HS-27A (cell line): ENCODE results near the gene SYMPK.
"Not testable (repeated sequence)": the region's sequence is repeated elsewhere in the genome, so short reads cannot be mapped to it uniquely, and the experiment has no call there.

Source experiments
- DNase-seq: peaks from one replicate; pipeline ENCODE4 v3.0.0-alpha.2; 2012; ENCODE audit warnings: low read depth, missing footprints

The SYMPK gene

GRCh38 chr19:45804140-45804958, 58.6 kb downstream of the SYMPK start:
- no peak for DNase-seq

- no peak for DNase-seq
Observed at GRCh38 chr19:45801603-45802175, 61.3 kb downstream of the SYMPK start.

DNA sequence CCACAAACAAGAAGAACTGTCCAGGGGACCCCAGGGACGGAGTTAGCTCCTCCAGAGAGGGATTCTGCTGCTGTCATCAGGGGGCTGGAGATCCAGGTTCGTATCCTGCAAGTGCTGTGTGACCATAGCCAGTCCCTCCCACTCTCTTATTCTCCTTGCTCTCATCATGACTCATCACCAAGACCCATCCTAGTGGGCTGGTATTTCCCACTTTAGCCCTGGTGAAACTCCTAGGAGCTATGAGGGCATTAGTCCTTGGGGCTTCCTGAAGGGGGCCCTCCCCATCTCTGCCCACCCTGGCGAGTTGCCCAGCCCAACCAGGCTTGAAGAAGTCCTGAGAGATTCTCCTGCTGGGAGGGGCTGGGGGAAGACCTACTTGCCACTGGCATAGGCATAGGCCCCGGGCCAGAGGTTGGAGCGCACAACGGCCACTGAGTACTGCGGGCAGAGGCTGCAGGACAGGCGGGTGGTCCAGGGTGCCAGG, 62.8 kb downstream of the SYMPK start:
- DNase-seq: no peak

- not testable (repeated sequence) for DNase-seq
Observed at GRCh38 chr19:45799541-45799940, 63.4 kb downstream of the SYMPK start.

GRCh38 chr19:45798995-45799517, 63.9 kb downstream of the SYMPK start:
- DNase-seq: peak; percentile 74

GRCh38 chr19:45794627-45795026, 68.3 kb downstream of the SYMPK start:
- no peak for DNase-seq

- DNase-seq: no peak
Observed at GRCh38 chr19:45793876-45794275, 69.1 kb downstream of the SYMPK start.

DNA sequence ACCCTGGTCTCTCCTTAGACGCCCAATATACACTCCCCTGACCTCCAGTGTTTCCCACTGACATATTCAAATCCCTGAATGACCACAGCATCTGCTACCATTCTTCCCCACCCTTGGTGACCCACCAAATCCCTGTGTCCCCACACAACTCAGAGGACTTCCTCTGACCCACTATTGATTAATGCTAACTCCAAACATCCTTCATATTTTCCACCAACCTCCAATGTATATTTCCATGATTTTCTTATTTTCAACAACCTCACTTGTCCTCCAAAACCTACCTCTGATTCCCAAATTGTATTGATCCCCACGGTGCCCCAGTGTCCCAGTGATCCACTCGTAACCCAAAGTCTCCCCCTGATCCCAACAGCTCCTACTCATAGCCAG, 69.8 kb downstream of the SYMPK start:
- DNase-seq: no peak

DNA sequence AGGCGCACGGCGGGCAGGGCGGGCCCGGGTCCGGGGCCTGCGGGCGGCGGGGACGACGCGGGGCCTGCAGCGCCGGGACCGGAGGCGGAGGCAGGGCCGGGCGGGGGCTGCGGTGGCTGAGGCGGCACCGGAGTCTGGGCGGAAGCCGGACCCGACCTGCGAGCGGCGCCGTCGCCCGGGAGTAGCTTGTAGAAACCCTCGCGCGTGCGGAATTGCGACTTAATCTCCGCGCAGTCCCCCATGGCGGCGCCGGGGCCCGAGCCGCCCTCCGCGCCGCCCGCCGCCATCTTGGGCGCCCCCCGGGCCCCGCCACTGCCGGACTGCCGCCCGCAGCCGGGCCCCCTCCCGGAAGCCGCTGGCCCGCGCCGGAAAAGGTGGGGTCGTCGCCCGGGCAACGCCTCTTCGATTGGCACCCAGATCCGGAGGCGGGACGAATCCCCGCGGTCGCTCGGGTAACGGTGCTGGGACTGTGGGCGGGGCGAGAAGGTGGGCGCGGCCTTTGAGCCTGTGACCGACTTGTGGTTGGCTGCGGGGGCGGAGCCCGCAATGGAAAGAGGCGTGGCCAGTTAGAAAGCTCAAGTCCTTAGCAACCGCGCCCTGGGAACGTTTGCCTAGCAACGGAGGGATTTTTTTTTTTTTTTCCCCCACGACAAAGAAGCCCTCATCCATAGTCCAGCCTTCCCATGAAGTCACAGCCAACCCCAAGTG, 70.3 kb downstream of the SYMPK start, which contains the start of gene DMWD:
Gene DMWD, minus strand, starts transcription at position 376 of the 708 bp plus-strand sequence. Its CDS starts 89 bp downstream, at position 287.
- peak; percentile 99 for DNase-seq

- DNase-seq: no peak
Observed at GRCh38 chr19:45791744-45792469, 71.0 kb downstream of the SYMPK start.

- DNase-seq: no peak
Observed at GRCh38 chr19:45790942-45791341, 72.0 kb downstream of the SYMPK start.

GRCh38 chr19:45789035-45789786, 73.7 kb downstream of the SYMPK start:
- DNase-seq: no peak

DNA sequence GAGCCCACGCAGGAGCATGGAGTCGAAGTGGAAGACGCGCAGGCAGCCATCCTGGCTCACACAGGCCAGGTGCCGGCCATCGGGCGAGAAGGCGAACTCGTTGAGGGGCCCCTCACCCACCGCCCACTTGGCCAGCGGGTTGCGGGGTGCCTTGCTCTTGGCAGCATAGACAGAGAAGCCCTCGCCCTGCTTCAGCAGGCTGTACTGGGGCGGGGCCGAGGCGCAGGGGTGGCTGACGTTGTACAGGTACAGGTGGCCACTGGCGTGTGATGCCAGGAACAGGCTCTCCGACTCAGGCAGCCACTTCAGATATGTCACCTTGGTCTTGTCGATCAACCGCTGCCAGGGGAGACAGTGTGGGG, 76.4 kb downstream of the SYMPK start:
- no peak for DNase-seq

DNA sequence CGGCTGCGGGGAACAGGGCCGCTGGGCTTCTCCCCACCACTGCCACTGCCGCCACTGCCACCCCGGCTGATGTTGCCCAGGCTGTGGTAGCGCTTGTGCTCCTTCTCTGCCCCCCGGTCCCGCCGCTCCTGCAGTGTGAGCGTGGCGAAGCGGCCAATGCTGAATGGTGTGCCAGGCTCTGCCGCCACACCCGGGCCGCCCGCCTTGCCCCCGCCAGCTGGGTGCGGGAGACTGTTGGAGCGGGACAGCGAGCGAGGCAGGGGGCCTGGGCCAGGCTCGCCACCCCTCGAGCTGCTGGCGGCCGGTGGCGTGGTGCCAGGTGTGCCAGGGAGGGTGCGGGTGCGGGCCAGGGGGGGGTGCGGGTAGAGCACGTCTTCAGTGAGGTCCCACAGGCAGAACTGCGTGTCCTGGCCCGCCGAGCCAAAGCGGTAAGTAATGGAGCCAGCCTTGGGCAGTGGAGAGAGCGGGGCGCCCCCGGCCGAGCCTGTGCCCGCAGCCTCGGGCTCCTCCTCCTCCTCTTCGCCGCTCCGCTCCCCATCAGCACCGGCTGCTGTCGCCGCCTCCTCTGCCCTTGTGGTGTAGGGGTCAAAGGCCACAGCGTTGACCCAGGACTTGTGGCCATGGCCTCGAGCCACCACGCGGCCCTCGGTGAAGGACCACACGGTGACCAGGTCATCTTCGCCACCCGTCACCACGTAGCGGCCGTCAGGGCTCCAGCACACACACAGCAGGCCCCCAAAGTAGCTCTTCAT, 77.0 kb downstream of the SYMPK start:
- no peak for DNase-seq

- no peak for DNase-seq
Observed at GRCh38 chr19:45785097-45785496, 77.8 kb downstream of the SYMPK start.

DNA sequence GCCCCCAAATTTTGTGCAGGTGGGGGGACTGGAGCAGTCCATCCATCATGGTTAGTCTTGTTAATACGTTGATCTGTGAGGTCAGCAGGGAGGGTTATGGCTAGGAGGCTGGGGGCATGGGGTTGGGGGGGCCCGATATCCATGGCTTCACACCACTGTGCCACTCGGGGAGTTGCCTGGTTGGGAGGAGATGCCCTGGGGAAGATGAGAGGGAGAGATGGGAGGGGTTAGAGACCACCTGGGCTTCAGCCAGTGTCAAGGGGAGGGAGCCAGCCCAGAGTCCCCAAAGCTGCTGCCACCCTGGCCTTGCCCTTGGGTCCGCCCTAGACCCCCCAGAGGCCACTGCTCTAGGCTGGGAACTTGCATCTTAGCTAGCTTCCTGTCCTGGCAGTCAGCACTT, 78.9 kb downstream of the SYMPK start:
- DNase-seq: no peak

GRCh38 chr19:45782820-45783785, 79.8 kb downstream of the SYMPK start:
- DNase-seq: peak; percentile 68

DNA sequence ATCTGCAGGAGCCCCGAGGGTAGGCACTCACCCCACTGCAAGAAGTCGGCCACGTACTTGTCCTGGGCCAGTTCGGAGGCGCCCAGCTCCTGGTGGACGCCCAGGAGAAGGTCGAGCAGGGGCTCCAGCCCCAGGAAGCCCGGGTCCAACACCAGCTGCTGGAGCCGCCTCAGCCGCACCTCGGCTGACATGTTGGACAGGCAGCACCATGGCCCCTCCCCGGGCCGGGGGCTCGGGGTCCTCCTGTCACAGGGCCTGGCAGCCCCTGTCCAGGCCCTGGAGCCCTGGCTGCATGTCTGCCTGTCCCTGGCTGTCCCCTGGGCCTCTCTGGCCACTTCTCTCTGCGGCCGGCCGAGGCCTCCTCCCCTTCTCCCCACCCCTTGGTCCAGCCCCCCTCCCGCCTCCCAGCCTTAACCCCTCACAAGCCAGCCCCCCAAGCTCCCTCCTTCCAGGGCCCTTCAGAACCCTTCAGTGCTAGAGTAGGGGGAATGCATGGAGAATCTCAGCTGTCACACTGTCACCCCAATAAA, 80.7 kb downstream of the SYMPK start, which contains the start of gene DMPK:
Gene DMPK, minus strand, starts transcription at position 329 of the 530 bp plus-strand sequence. Its CDS starts 138 bp downstream, at position 191.
- DNase-seq: no peak
